MM.1S (cell line): Measurements from ENCODE around the gene RSRC1.

ENCODE experiments used
- DNase-seq: peaks from one replicate; pipeline ENCODE4 v3.0.0-alpha.2; 2015
- H2AFZ ChIP-seq: fragments of 300-600 bp; sonication (generic); 2 replicates; pipeline ENCODE4 v1.6.0; 2016; ENCODE audit warnings: antibody characterized with exemption, low read length
- H3F3A ChIP-seq: fragments of 300-600 bp; sonication (generic); 2 replicates; pipeline ENCODE4 v1.6.1; 2016; ENCODE audit warnings: mild to moderate bottlenecking, antibody characterized with exemption, low read length, moderate library complexity, mixed read lengths; ENCODE audit not compliant: insufficient read depth
- H3K27ac ChIP-seq: fragments of 300-600 bp; sonication (generic); 2 replicates; pipeline ENCODE4 v1.5.1; 2016; ENCODE audit warnings: mild to moderate bottlenecking, low read length
- H3K27me3 ChIP-seq: fragments of 300-600 bp; sonication (generic); replicated peaks from 2 replicates; pipeline ENCODE4 v1.6.0; 2016; ENCODE audit warnings: low read length; ENCODE audit not compliant: insufficient read depth
- H3K36me3 ChIP-seq: fragments of 300-600 bp; sonication (generic); replicated peaks from 2 replicates; pipeline ENCODE4 v1.6.1; 2016; ENCODE audit warnings: mild to moderate bottlenecking, low read length, mixed read lengths; ENCODE audit not compliant: insufficient read depth
- H3K4me1 ChIP-seq: fragments of 300-600 bp; sonication (generic); 2 replicates; pipeline ENCODE4 v1.6.1; 2016; ENCODE audit warnings: low read length, mixed read lengths
- H3K4me2 ChIP-seq: fragments of 300-600 bp; sonication (generic); 2 replicates; pipeline ENCODE4 v1.6.0; 2016; ENCODE audit warnings: low read depth, low read length
- H3K4me3 ChIP-seq: fragments of 300-600 bp; sonication (generic); 2 replicates; pipeline ENCODE4 v1.5.1; 2016; ENCODE audit warnings: low read length, mixed read lengths
- H3K79me2 ChIP-seq: fragments of 300-600 bp; sonication (generic); 2 replicates; pipeline ENCODE4 v1.6.1; 2016; ENCODE audit warnings: mixed run types, low read length, mixed read lengths
- H3K9ac ChIP-seq: fragments of 300-600 bp; sonication (generic); 2 replicates; pipeline ENCODE4 v1.6.1; 2016; ENCODE audit warnings: low read length, mixed read lengths
- H3K9me2 ChIP-seq: fragments of 300-600 bp; sonication (generic); replicated peaks from 2 replicates; pipeline ENCODE4 v1.6.1; 2016; ENCODE audit warnings: mild to moderate bottlenecking, low read length, mixed read lengths; ENCODE audit not compliant: insufficient read depth
- H3K9me3 ChIP-seq: fragments of 300-600 bp; sonication (generic); replicated peaks from 2 replicates; pipeline ENCODE4 v1.6.1; 2016; ENCODE audit warnings: mild to moderate bottlenecking, low read length, mixed read lengths; ENCODE audit not compliant: insufficient read depth
- H4K20me1 ChIP-seq: fragments of 300-600 bp; sonication (generic); 2 replicates; pipeline ENCODE4 v1.6.1; 2016; ENCODE audit warnings: mild to moderate bottlenecking, low read length, moderate library complexity, mixed read lengths; ENCODE audit not compliant: insufficient read depth
- CTCF ChIP-seq: fragments of 300-600 bp; sonication (generic); IDR thresholded peaks from 2 replicates; pipeline ENCODE4 v1.5.1; 2016; ENCODE audit warnings: antibody characterized with exemption, low read length, mixed read lengths
- EZH2 ChIP-seq: fragments of 300-600 bp; sonication (generic); optimal IDR thresholded peaks from 2 replicates; pipeline ENCODE3; 2017; ENCODE audit warnings: low read depth, mild to moderate bottlenecking, antibody characterized with exemption, low read length, mixed read lengths
- EZH2phosphoT487 ChIP-seq: fragments of 300-600 bp; sonication (generic); IDR thresholded peaks from 2 replicates; pipeline ENCODE4 v1.6.1; 2018; ENCODE audit warnings: antibody characterized with exemption, low read length

RSRC1 gene

DNA sequence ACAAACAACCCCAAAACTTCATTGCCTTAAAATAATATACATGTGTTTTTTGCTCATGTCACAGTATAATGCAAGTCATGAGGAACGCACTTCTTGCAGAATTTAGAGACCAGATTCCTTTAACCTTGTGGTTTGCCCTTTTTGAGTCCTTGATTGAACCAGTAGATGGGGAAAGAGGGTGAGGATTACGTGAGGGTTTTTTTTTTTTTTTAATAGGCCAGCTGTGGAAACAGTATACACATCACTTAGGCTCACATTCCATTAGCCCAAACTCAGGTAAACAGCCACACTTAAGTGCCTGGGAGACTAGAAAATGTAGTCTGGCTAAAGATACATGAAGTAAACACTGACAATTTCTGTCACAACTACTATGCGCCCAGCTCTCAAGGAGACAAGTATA is 346.2 kb downstream of the RSRC1 start:
- no peak overlapping the region for H3K4me3 ChIP-seq
- no peaks in the 10 kb centered on the region for H3K79me2 ChIP-seq
- H3K9ac ChIP-seq = no peak overlapping the region
- H3K4me1 ChIP-seq = peaks cover 31% of the 10 kb centered on the region
- 0 out of 2 replicates have a peak, but pooled peaks cover 5% of the 10 kb centered on the region for H3F3A ChIP-seq
- TF ChIP-seq EZH2 (no peak), EZH2phosphoT487 (no peak), CTCF (no peak)
- no peak overlapping the region for H3K4me2 ChIP-seq
- no peak overlapping the region for H3K27ac ChIP-seq
- H3K9me2 ChIP-seq = no peaks in the 10 kb centered on the region
- no peaks in the 10 kb centered on the region for H3K9me3 ChIP-seq
- no peaks in the 10 kb centered on the region for H3K36me3 ChIP-seq
- H4K20me1 ChIP-seq = no peaks in the 10 kb centered on the region
- H3K27me3 ChIP-seq = no peaks in the 10 kb centered on the region
- DNase-seq = no peak
- H2AFZ ChIP-seq = no peak overlapping the region

DNA sequence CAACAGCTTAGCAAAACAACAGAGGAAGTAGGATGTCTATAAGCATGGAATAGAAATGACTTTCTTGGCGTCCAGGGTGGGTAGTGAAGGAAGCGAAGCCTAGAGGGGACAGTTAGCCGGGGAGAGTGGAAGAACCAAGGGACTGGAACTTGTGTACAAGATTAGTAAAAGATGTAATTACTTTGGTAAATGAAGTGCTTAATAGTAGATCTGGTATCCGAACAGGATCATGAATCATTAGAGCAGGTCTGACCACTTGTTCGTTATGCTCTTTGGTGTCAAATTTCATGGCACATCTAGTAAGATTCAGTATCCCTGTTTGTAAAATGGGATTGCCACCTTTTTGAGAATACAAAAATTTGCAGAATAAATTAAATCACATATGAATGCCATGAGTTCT is 348.6 kb downstream of the RSRC1 start:
- Histone ChIP-seq H3K4me2 (no peak overlapping the region), H3K9ac (no peak overlapping the region), H3K9me2 (no peaks in the 10 kb centered on the region; the same call in 1 of the 2 replicates), H3K27ac (no peak overlapping the region), H3F3A (0 out of 2 replicates have a peak, but pooled peaks cover 5% of the 10 kb centered on the region), H3K36me3 (no peaks in the 10 kb centered on the region), H3K27me3 (no peaks in the 10 kb centered on the region), H3K4me3 (no peak overlapping the region), H3K4me1 (peaks cover 14% of the 10 kb centered on the region), H3K79me2 (no peaks in the 10 kb centered on the region), H3K9me3 (no peaks in the 10 kb centered on the region), H4K20me1 (no peaks in the 10 kb centered on the region), H2AFZ (no peak overlapping the region)
- DNase-seq = no peak
- TF ChIP-seq EZH2phosphoT487 (no peak), EZH2 (no peak), CTCF (no peak)

GRCh38 chr3:158460926-158461325 is 351.0 kb downstream of the RSRC1 start:
- no peak overlapping the region for H3K9ac ChIP-seq
- H3K9me2 ChIP-seq = no peaks in the 10 kb centered on the region; the same call in 1 of the 2 replicates
- no peak overlapping the region for H3K4me2 ChIP-seq
- no peak overlapping the region for H3K27ac ChIP-seq
- H4K20me1 ChIP-seq = no peaks in the 10 kb centered on the region
- no peaks in the 10 kb centered on the region for H3K36me3 ChIP-seq
- H3K4me3 ChIP-seq = no peak overlapping the region
- no peak for TF ChIP-seq EZH2
- no peak for TF ChIP-seq CTCF
- no peak for TF ChIP-seq EZH2phosphoT487
- no peak for DNase-seq
- no peaks in the 10 kb centered on the region for H3K9me3 ChIP-seq
- H3F3A ChIP-seq = no peaks in the 10 kb centered on the region
- no peak overlapping the region for H2AFZ ChIP-seq
- 0 out of 2 replicates have a peak, but pooled peaks cover 4% of the 10 kb centered on the region for H3K4me1 ChIP-seq
- H3K27me3 ChIP-seq = no peaks in the 10 kb centered on the region
- H3K79me2 ChIP-seq = no peaks in the 10 kb centered on the region

DNA sequence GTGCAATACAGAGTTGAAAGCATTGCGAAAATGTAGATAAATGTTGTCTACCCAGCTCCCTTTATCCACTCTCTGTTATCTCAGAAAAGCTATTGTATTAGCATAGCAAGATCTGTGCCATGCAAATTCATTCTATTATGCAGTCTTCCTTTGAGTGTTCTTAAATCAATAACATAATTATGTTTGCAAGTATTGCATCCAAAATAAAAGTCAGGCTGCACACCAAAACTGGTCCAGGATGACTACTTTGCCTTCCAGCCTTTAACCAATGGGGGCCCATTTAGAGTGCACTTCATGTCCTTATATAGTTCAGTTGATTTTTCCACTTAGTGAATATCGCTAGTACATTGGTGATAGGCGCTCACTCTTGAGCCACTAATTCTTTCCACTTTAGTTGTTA is 353.7 kb downstream of the RSRC1 start:
- Histone ChIP-seq H3K27me3 (no peaks in the 10 kb centered on the region), H3K4me3 (no peak overlapping the region), H3K4me2 (no peak overlapping the region), H3K4me1 (0 out of 2 replicates have a peak, but pooled peaks cover 4% of the 10 kb centered on the region), H2AFZ (no peak overlapping the region), H3K27ac (no peak overlapping the region), H3K36me3 (no peaks in the 10 kb centered on the region), H3K79me2 (no peaks in the 10 kb centered on the region), H3K9me3 (no peaks in the 10 kb centered on the region), H3K9me2 (no peaks in the 10 kb centered on the region; the same call in 1 of the 2 replicates), H3F3A (no peaks in the 10 kb centered on the region), H4K20me1 (no peaks in the 10 kb centered on the region), H3K9ac (no peak overlapping the region)
- TF ChIP-seq EZH2 = no peak
- TF ChIP-seq CTCF = no peak
- no peak for DNase-seq
